Left lung (tissue), 10 donors: ENCODE measurements around the gene ARF6. TPM values are rescaled to one million over a fixed set of nuclear protein-coding genes. Genes with fewer than 3 reads are reported as not detected.
"Not testable (repeated sequence)": the region's sequence is repeated elsewhere in the genome, so short reads cannot be mapped to it uniquely, and the experiment has no call there.

Experiments used
- ATAC-seq: fragments of 200-7000 bp; cut with Tn5 transposase; one replicate; pipeline ENCODE4 v1.9.1; 2020; ENCODE audit warnings: moderate library complexity
- DNase-seq, 4 donors: peaks; one replicate each; pipeline ENCODE4 v3.0.0-alpha.2; 2013 to 2020
- H3K27ac ChIP-seq, 2 donors: fragments of 200-600 bp; sonication (generic) in 1 of 2; one replicate each; pipeline versions ENCODE4 v1.5.0 to v1.8.0; 2020 to 2021
- H3K27me3 ChIP-seq, 2 donors: fragments of 200-600 bp; sonication (generic) in 1 of 2; one replicate each; pipeline versions ENCODE4 v1.5.0 to v1.8.0; 2020 to 2021
- H3K36me3 ChIP-seq, 2 donors: fragments of 200-600 bp; sonication (generic) in 1 of 2; one replicate each; pipeline versions ENCODE4 v1.5.0 to v1.8.0; 2020 to 2021
- H3K4me1 ChIP-seq, 2 donors: fragments of 200-600 bp; one replicate each; pipeline ENCODE4 v1.8.0; 2021
- H3K4me3 ChIP-seq, 2 donors: fragments of 200-600 bp; sonication (generic) in 1 of 2; one replicate each; pipeline versions ENCODE4 v1.5.0 to v1.8.0; 2020 to 2021; ENCODE audit warnings: mild to moderate bottlenecking in 1 of 2
- H3K9me3 ChIP-seq, 2 donors: fragments of 200-600 bp; sonication (generic) in 1 of 2; one replicate each; pipeline versions ENCODE4 v1.5.0 to v1.8.0; 2020 to 2021
- intact Hi-C, 2 donors: fragments of 100-400 bp; cut with DNase I; formaldehyde crosslinking; loops; one replicate each; pipeline versions ENCODE4 v1.11.2 to v1.14.2; 2022
- polyA plus RNA-seq, 6 donors: library from polyadenylated mRNA; unstranded; fragments of 120-200 nt; gene quantifications; one replicate each; pipeline ENCODE4 v1.2.1, GENCODE V29; 2013; ENCODE audit not compliant: insufficient read length in 6 of 6
- total RNA-seq, 2 donors: library from RNA; stranded (reverse); fragmentation: NEBNext Ultra II Directional; extraction: Animal tissue kit (Norgen Biotek cat#: 25700); gene quantifications; one replicate each; pipeline ENCODE4 v1.2.1, GENCODE V29; 2021
- TF ChIP-seq, protein P1 (sequence below), 2 donors: fragments of 200-600 bp; sonication (generic) in 1 of 2; IDR thresholded peaks; one replicate each; pipeline versions ENCODE4 v1.5.0 to v1.8.0; 2021; ENCODE audit warnings: antibody characterized with exemption in 2 of 2
- donor health status: DM: no; HTN: yes; CAD: no.
- donor health status: DM: no; HTN: no; CAD: no.

Gene ARF6
- total and polyA plus RNA-seq, 8 donors, result 46.8 to 89.0 (median 54.7) TPM

DNA sequence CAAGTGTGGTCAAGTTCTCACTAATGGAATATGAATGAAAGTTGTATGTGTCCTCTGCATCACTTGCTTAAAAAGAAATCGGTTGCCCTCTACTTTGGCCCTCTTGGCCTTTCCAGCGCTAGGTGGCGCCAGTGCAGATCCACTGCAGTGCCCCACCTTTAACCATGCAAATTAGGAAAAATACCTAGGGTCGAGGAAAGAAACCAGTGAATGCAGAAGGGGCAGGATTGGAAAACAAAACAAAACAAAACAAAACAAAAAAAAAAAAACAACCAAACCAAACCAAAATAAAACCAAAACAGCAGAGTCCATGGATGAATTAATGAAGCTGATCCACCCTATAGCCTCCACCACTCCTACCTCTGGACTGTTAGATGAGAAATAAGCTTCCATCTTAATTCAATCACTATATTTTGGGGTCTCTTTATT, 27.4 kb upstream of the ARF6 start:
- Histone ChIP-seq H3K4me3 (no peak overlapping the region), H3K4me1 (peaks cover 7 to 46% of the 10 kb centered on the region in 2 donors), H3K27ac (no peak overlapping the region), H3K27me3 (no peaks in the 10 kb centered on the region), H3K9me3 (no peaks in the 10 kb centered on the region), H3K36me3 (no peaks in the 10 kb centered on the region)
- TF ChIP-seq, protein P1, sequence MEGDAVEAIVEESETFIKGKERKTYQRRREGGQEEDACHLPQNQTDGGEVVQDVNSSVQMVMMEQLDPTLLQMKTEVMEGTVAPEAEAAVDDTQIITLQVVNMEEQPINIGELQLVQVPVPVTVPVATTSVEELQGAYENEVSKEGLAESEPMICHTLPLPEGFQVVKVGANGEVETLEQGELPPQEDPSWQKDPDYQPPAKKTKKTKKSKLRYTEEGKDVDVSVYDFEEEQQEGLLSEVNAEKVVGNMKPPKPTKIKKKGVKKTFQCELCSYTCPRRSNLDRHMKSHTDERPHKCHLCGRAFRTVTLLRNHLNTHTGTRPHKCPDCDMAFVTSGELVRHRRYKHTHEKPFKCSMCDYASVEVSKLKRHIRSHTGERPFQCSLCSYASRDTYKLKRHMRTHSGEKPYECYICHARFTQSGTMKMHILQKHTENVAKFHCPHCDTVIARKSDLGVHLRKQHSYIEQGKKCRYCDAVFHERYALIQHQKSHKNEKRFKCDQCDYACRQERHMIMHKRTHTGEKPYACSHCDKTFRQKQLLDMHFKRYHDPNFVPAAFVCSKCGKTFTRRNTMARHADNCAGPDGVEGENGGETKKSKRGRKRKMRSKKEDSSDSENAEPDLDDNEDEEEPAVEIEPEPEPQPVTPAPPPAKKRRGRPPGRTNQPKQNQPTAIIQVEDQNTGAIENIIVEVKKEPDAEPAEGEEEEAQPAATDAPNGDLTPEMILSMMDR (IDR thresholded peaks at IDR 0.05), result peak; percentile 83 to 86
- ATAC-seq (no peak), DNase-seq (peak; percentile 56 to 93 (median 74))
- intact Hi-C loops, result no loop called here

DNA sequence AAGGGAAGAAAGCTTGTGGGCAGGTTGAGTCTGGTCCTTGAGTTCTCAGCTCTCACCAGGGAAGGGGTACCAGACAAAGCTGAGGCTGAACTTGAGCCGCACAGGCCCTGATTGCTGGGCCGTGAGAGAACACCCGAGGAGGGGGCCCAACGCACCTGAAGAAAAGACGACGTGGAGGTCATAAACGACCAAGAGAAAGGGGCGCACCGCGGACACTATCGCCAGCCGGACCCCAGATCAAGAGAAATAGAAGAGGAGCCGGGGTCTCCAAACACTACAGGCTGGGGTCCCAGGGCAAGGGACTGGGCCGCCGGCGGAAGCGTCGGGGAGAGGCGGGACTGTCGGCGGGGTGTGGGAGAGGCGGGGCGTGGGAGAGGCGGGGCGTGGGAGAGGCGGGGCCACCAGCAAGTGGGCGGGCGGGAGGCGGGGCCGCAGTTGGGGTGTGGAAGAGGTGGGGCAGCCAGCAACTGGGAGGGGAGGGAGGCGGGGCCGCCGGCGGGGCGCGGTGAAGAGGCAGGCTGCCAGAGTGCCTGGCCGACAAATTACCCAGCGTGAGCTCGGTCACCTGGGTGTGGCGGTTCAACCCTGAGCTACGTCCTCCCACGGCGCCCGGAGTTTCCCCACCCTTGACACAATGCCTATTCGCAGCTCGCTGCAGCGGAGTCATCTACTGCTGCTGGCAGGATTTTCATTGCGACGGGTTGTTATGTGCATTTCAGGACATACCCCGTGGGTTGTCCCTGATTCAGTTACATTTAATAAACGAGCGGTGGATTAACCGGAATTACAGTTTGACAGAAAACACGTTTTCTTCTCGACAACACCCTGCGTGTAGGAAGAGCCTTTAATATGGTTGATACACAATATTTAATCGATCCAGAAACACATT, 24.8 kb upstream of the ARF6 start:
- ATAC-seq (peak; percentile 95), DNase-seq (peak; percentile 90 to 100 (median 98))
- Histone ChIP-seq H3K27me3 (no peaks in the 10 kb centered on the region), H3K27ac (peak overlapping the region; percentile 90 to 92), H3K4me3 (peak overlapping the region; percentile 52 to 60), H3K4me1 (peaks cover 7 to 38% of the 10 kb centered on the region in 2 donors), H3K36me3 (no peaks in the 10 kb centered on the region), H3K9me3 (no peaks in the 10 kb centered on the region)
- TF ChIP-seq, protein P1 (IDR thresholded peaks at IDR 0.05), result no peak
- intact Hi-C loops, result no loop called here

DNA sequence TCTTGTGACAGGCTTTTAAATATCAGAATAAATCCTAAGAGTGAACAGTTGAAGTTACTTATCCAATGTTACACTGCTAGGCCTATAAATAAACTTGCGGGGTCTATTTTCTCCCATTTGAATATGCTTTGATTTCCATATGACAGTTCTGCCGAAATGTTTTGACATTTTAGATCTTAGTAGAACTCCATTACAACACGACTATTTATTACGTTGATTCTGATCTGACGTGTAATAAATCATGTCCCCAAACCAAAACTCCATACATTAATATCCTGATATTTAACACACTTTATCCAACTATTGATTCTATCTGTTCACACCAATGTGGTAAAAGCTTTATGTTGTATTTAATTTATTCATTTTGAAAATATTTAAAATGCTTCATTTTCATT, 24.2 kb upstream of the ARF6 start:
- Histone ChIP-seq H3K27me3 (no peaks in the 10 kb centered on the region), H3K9me3 (no peaks in the 10 kb centered on the region), H3K27ac (peak overlapping the region; percentile 78 to 90), H3K4me3 (peak overlapping the region; percentile 23 to 60), H3K36me3 (no peaks in the 10 kb centered on the region), H3K4me1 (peaks cover 7 to 32% of the 10 kb centered on the region in 2 donors)
- intact Hi-C loops, result no loop called here
- ATAC-seq (no peak), DNase-seq (no peak)
- TF ChIP-seq, protein P1 (IDR thresholded peaks at IDR 0.05), result no peak

DNA sequence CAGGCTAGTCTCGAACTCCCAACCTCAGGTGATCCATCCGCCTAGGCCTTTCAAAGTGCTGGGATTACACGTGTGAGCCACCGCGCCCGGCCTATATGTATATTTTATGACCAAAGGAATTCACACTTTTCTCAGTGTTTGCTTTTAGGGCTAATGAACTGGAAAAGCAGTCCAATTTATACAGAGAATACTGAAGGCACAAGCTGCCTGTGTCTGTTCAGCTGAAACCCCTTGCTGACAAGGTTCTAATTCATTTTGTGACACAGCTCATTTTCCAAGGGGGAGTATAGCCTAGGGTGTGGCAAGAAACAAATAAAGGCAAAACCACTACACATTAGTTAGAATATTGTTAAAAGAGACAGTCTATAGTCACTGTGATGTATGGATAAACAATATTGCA, 22.0 kb upstream of the ARF6 start:
- intact Hi-C loops, result no loop called here

DNA sequence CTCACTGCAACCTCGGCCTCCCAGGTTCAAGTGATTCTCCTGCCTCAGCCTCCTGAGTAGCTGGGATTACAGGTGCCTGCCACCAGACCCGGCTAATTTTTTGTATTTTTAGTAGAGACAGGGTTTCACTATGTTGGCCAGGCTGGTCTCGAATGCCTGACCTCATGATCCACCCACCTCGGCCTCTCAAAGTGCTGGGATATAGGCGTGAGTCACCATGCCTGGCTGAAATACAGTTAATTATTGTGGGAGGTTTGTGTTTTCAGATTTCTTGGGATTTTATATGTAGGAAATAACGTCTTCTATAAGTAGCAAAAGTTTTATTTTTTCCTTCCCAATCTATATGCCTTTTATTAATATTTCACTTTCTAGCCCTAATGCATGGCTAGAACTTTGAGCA, 19.3 kb upstream of the ARF6 start:
- intact Hi-C loops, H3K36me3 ChIP-seq, H3K9me3 ChIP-seq, H3K27ac ChIP-seq, H3K4me3 ChIP-seq, ATAC-seq, H3K4me1 ChIP-seq, DNase-seq, H3K27me3 ChIP-seq: not testable (repeated sequence)

More for the DNA sequence above, 22.0 kb upstream of the ARF6 start:
- Histone ChIP-seq H3K27ac (no peak overlapping the region), H3K4me1 (peaks cover 7 to 14% of the 10 kb centered on the region in 2 donors), H3K36me3 (no peaks in the 10 kb centered on the region), H3K9me3 (no peaks in the 10 kb centered on the region), H3K4me3 (no peak overlapping the region), H3K27me3 (no peaks in the 10 kb centered on the region)
- TF ChIP-seq, protein P1 (IDR thresholded peaks at IDR 0.05), result no peak
- DNase-seq, result no peak
- ATAC-seq, result no peak
